SK-N-SH (cell line): Measurements from ENCODE around the gene FXYD2.

Experiments
- CTCF ChIP-seq: fragments of 200-600 bp; sonication (generic); IDR thresholded peaks from 2 replicates; pipeline ENCODE4 v1.6.1; 2017; ENCODE audit warnings: antibody characterized with exemption, mild to moderate bottlenecking, moderate library complexity
- EP300 ChIP-seq, 2 experiments: IDR thresholded peaks; 2 replicates each; pipeline versions ENCODE4 v1.4.0 to v1.6.1; 2012; ENCODE audit warnings: borderline replicate concordance in 1 of 2, low read depth in 1 of 2, low read length in 1 of 2
- FOXM1 ChIP-seq: IDR thresholded peaks from 2 replicates; pipeline ENCODE4 v1.4.0; 2012; ENCODE audit warnings: low read depth, mild to moderate bottlenecking
- SMC3 ChIP-seq: IDR thresholded peaks from 2 replicates; pipeline ENCODE4 v1.6.1; 2012; ENCODE audit warnings: low read depth, low read length, improper control_type of control experiment
- TAF1 ChIP-seq: IDR thresholded peaks from 2 replicates; pipeline ENCODE4 v1.6.1; 2012; ENCODE audit warnings: low read depth, mild to moderate bottlenecking, low read length, moderate library complexity, borderline replicate concordance
- TCF12 ChIP-seq: IDR thresholded peaks from 2 replicates; pipeline ENCODE4 v1.4.0; 2012
- YY1 ChIP-seq: IDR thresholded peaks from 2 replicates; pipeline ENCODE4 v1.4.0; 2012; ENCODE audit warnings: low read depth, mild to moderate bottlenecking
- TF ChIP-seq, protein P1 (sequence below): IDR thresholded peaks from 2 replicates; pipeline ENCODE4; 2012

GRCh38 chr11:117820071-117820470 lies 4.5 kb downstream of the FXYD2 start:
- TF ChIP-seq, protein P1, sequence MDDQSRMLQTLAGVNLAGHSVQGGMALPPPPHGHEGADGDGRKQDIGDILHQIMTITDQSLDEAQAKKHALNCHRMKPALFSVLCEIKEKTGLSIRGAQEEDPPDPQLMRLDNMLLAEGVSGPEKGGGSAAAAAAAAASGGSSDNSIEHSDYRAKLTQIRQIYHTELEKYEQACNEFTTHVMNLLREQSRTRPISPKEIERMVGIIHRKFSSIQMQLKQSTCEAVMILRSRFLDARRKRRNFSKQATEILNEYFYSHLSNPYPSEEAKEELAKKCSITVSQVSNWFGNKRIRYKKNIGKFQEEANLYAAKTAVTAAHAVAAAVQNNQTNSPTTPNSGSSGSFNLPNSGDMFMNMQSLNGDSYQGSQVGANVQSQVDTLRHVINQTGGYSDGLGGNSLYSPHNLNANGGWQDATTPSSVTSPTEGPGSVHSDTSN, result no peak
- TF ChIP-seq CTCF, result no peak
- TF ChIP-seq EP300 (IDR thresholded peaks at IDR 0.05; ENCODE audit: borderline replicate concordance in 1 of 2, low read depth in 1 of 2, low read length in 1 of 2), result no peak
- no peak for TF ChIP-seq FOXM1
- TF ChIP-seq TAF1, result no peak
- TF ChIP-seq YY1, result no peak
- TF ChIP-seq TCF12, result no peak
- TF ChIP-seq SMC3, result no peak
